HG03097 (cell line): ENCODE measurements around the gene IGFBP5.

Experiments
- ATAC-seq: cut with Tn5 transposase; IDR thresholded peaks from one replicate; pipeline ENCODE4 v1.9.1; 2021; ENCODE audit not compliant: unreplicated experiment, low FRiP score

The IGFBP5 gene

GRCh38 chr2:216695401-216695821 is at the start of gene IGFBP5:
Gene IGFBP5, minus strand, starts transcription at chr2:216695549. Its CDS starts 774 bp downstream, at chr2:216694775.
- no peak for ATAC-seq

GRCh38 chr2:216743781-216744180 is 48.4 kb upstream of the IGFBP5 start:
- ATAC-seq = no peak

GRCh38 chr2:216742411-216742810 is 47.1 kb upstream of the IGFBP5 start:
- ATAC-seq = no peak

- ATAC-seq = no peak
These were observed 45.9 kb upstream of the IGFBP5 start for GRCh38 chr2:216741223-216741593.

GRCh38 chr2:216740557-216741222 is 45.3 kb upstream of the IGFBP5 start:
- no peak for ATAC-seq

- ATAC-seq = no peak
These were observed 43.7 kb upstream of the IGFBP5 start for GRCh38 chr2:216739035-216739434.

- no peak for ATAC-seq
These were observed 42.3 kb upstream of the IGFBP5 start for GRCh38 chr2:216737676-216738075.

GRCh38 chr2:216736326-216736725 is 41.0 kb upstream of the IGFBP5 start:
- no peak for ATAC-seq

GRCh38 chr2:216735668-216736067 is 40.3 kb upstream of the IGFBP5 start:
- no peak for ATAC-seq

- ATAC-seq = no peak
These were observed 39.7 kb upstream of the IGFBP5 start for GRCh38 chr2:216735086-216735485.

GRCh38 chr2:216733046-216733445 is 37.7 kb upstream of the IGFBP5 start:
- no peak for ATAC-seq

GRCh38 chr2:216732334-216732733 is 37.0 kb upstream of the IGFBP5 start:
- ATAC-seq = no peak

- ATAC-seq = no peak
These were observed 36.1 kb upstream of the IGFBP5 start for GRCh38 chr2:216731465-216731864.

GRCh38 chr2:216730871-216731270 is 35.5 kb upstream of the IGFBP5 start:
- ATAC-seq = no peak

- ATAC-seq = no peak
These were observed 32.2 kb upstream of the IGFBP5 start for GRCh38 chr2:216727346-216728122.

- ATAC-seq = no peak
These were observed 28.8 kb upstream of the IGFBP5 start for GRCh38 chr2:216724190-216724589.

GRCh38 chr2:216721141-216721540 is 25.8 kb upstream of the IGFBP5 start:
- no peak for ATAC-seq

GRCh38 chr2:216720722-216721121 is 25.4 kb upstream of the IGFBP5 start:
- ATAC-seq = no peak

GRCh38 chr2:216717907-216718615 is 22.7 kb upstream of the IGFBP5 start:
- no peak for ATAC-seq

GRCh38 chr2:216717491-216717901 is 22.1 kb upstream of the IGFBP5 start:
- ATAC-seq = no peak

GRCh38 chr2:216716109-216716508 is 20.8 kb upstream of the IGFBP5 start:
- no peak for ATAC-seq
